AG09319 (cell line): ENCODE measurements around the gene HGF.

Experiments
- DNase-seq: peaks from one replicate; pipeline ENCODE4 v3.0.0-alpha.2; 2010; ENCODE audit warnings: low read depth; ENCODE audit errors: extremely low read depth
- CTCF ChIP-seq: IDR thresholded peaks from 2 replicates; pipeline ENCODE4 v1.5.1; 2011; ENCODE audit warnings: low read depth, mild to moderate bottlenecking, inconsistent platforms, low read length, moderate library complexity

The HGF gene

DNA sequence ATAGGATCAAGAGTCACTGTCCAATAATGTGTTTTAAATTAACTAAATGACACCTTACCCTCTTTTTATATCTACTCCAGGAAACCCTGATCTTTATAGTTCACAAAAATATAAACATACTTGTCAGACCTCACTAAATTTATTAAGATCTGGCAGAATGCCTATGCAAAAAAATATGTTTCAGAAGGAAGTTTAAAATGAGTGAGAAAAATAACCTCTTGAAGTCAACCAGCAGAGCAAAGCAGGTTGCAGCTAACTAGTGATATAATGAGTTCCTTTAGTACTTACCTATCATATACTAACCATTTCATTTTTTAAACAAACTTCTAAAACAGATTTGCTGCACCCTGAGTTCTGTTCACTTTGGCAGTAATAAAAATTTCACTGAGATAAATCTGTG is 14.0 kb upstream of the HGF start:
- no peak for DNase-seq
- no peak for TF ChIP-seq CTCF

- no peak for TF ChIP-seq CTCF
- no peak for DNase-seq
Observed at GRCh38 chr7:81780914-81781693, 11.3 kb upstream of the HGF start.

- no peak for TF ChIP-seq CTCF
- DNase-seq, result no peak
Observed at GRCh38 chr7:81779706-81780105, 9.9 kb upstream of the HGF start.

DNA sequence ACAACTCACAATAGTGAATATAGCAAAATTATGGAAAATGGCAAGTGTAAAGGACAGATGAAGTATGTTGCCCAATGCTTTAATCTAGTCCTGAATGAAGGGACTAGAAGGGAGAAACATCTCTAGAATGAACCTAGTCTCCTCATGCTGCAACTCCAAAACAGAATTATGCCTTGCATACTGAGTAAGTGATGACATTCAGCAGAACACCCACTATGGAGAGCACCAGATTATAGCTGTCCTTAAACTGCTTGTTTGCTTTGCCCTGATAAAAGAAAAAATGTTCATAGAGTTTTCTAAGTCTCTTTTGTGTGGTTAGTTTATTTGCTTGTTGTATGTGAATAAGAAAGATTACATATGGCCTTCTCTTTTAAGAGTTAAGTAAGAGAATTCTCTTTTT is 7.8 kb upstream of the HGF start:
- DNase-seq, result no peak
- TF ChIP-seq CTCF, result no peak

- TF ChIP-seq CTCF, result no peak
- no peak for DNase-seq
Observed at GRCh38 chr7:81776948-81777630, 7.2 kb upstream of the HGF start.

GRCh38 chr7:81776161-81776560 is 6.3 kb upstream of the HGF start:
- no peak for TF ChIP-seq CTCF
- no peak for DNase-seq

DNA sequence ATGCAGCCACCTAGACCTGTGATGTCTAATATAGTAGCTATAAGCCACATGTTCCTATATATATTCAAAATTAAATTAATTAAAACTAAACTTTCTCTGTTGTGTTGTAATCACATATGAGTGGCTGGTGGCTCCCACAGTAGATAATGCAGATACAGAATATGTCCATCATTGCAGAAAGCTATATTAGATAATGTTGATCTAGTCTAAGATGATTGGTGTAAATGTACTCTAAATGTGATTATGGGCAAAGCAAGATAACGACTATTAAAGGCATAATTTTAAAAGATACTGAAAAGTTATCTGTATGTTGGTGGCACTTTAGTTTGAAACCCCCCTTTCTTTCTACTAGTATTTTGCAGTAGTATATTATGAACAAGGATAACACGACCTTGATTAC is 5.7 kb upstream of the HGF start:
- DNase-seq, result no peak
- TF ChIP-seq CTCF, result no peak
